Activated naive CD4-positive, alpha-beta T cell treated with anti-CD3 and anti-CD28 coated beads, Interleukin-2, amount 50 U/mL, for 24 hours (primary cell): ENCODE data around the gene CALCR.
"Not testable (repeated sequence)": the region's sequence is repeated elsewhere in the genome, so short reads cannot be mapped to it uniquely, and the experiment has no call there.

ENCODE experiments used
- H3K27ac Mint-ChIP-seq: one replicate; pipeline ENCODE4 v1.8.0; 2021; ENCODE audit warnings: mild to moderate bottlenecking, mixed read lengths
- H3K27me3 Mint-ChIP-seq: one replicate; pipeline ENCODE4 v1.8.0; 2021; ENCODE audit warnings: mixed read lengths
- H3K36me3 Mint-ChIP-seq: one replicate; pipeline ENCODE4 v1.8.0; 2021; ENCODE audit warnings: mixed read lengths
- H3K4me1 Mint-ChIP-seq: one replicate; pipeline ENCODE4 v1.8.0; 2021; ENCODE audit warnings: mixed read lengths
- H3K4me3 Mint-ChIP-seq: one replicate; pipeline ENCODE4 v1.8.0; 2021; ENCODE audit warnings: mild to moderate bottlenecking, mixed read lengths
- H3K9me3 Mint-ChIP-seq: one replicate; pipeline ENCODE4 v1.8.0; 2021; ENCODE audit warnings: mixed read lengths

CALCR gene

DNA sequence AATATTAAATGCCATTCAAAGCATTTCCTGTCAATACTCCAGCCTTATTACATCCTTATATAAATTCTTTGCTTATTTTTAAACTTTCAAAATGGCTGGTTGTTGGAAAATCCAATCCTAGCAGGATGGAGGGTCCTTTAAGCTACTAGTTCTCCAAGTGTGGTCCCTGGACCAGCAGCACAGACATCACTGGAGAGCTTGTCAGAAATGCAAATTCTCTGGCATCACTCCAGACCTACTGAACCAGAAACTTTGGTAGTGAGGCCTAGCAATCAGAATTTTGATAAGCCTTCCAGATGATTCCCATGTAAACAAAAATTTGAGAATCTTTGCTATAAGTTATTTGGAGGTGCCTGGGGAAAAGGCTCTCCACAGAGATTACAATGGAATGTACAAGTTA is 43.8 kb downstream of the CALCR start:
- H3K9me3 Mint-ChIP-seq = no peaks in the 10 kb centered on the region
- no peaks in the 10 kb centered on the region for H3K27me3 Mint-ChIP-seq
- no peak overlapping the region for H3K4me3 Mint-ChIP-seq
- no peaks in the 10 kb centered on the region for H3K4me1 Mint-ChIP-seq
- no peaks in the 10 kb centered on the region for H3K36me3 Mint-ChIP-seq
- H3K27ac Mint-ChIP-seq = no peak overlapping the region

DNA sequence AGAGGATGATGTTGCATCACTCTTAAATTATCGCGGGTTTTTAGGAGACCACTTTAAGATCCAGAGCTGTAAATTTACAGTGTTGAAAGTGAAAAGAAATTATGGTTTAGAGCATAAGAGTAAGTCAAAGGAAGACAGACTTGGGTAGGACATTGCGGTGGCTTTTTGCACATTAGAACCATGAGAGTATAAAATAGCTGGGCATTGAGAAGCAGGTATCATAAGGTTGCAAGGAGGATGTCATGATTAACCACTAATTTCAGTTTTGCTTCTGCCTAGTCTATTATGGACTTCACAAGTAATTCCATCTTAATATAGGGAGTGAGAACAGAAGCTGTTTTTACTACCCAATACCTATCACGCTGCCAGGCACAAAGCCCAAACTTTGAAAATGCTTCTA is 57.7 kb downstream of the CALCR start:
- no peak overlapping the region for H3K27ac Mint-ChIP-seq
- no peaks in the 10 kb centered on the region for H3K27me3 Mint-ChIP-seq
- H3K4me3 Mint-ChIP-seq = no peak overlapping the region
- H3K4me1 Mint-ChIP-seq = no peaks in the 10 kb centered on the region
- no peaks in the 10 kb centered on the region for H3K36me3 Mint-ChIP-seq
- H3K9me3 Mint-ChIP-seq = no peaks in the 10 kb centered on the region

DNA sequence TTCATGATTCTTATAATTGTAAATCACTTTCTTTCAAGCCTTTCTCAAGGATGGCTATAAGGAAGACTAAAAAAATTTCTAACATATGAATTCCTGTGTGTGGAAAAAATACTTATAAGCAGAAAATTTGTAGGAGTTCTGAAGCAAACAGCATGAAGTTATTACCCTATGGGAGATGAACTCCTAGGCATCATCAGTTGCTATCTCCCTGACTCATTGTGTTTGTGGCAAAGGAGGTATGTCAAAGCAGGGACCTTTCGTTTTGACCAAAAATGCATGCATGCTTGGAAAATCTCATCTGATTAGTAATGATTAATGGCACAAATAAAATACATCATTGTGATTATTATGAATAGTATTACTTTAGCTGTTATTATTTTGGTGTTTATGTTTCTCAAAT is 59.4 kb downstream of the CALCR start:
- Mint-ChIP-seq H3K27me3 (no peaks in the 10 kb centered on the region), H3K4me1 (no peaks in the 10 kb centered on the region)

DNA sequence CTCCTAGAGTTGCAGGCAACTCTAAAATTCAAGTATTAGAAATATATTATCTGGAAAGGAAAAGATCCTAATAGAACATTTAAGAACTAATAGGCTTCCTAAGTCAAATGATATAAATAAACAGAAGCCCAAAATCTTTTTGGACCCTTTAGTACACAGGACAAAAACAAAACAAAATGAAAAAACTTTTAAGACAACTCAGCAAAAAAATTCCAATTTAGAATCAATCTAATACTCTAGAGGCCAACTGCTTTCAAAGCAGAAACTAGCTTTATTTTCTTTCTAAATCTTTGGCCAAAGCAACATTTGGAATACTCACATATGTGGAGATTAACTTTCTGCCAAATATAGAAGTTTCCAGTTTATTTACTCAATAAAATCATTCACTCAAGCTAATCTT is 65.2 kb downstream of the CALCR start:
- no peaks in the 10 kb centered on the region for H3K36me3 Mint-ChIP-seq
- no peaks in the 10 kb centered on the region for H3K27me3 Mint-ChIP-seq
- peaks cover 5% of the 10 kb centered on the region for H3K9me3 Mint-ChIP-seq
- H3K4me1 Mint-ChIP-seq = no peaks in the 10 kb centered on the region
- H3K27ac Mint-ChIP-seq = no peak overlapping the region
- H3K4me3 Mint-ChIP-seq = no peak overlapping the region

More for the DNA sequence above, 59.4 kb downstream of the CALCR start:
- no peaks in the 10 kb centered on the region for H3K9me3 Mint-ChIP-seq
- H3K4me3 Mint-ChIP-seq = no peak overlapping the region
- no peaks in the 10 kb centered on the region for H3K36me3 Mint-ChIP-seq
- H3K27ac Mint-ChIP-seq = no peak overlapping the region

DNA sequence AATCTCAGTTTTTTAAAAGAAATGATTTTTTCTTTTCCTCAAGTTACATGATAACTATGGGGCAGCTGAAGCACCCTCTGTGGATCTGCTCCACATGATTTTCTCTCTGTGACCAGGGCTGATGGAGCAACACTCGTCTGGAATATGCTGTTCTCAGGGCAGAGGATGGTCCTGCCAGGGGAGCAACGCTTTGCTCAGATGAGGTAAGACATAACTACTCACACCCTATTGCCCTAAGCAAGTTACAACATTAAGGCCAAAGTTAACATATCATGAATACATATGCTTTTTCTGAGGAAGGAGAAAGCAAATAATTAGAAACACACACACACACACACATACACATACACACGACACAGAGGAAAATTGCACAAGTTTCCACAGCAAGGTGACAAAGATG is 71.4 kb downstream of the CALCR start:
- Mint-ChIP-seq H3K36me3 (no peaks in the 10 kb centered on the region), H3K4me1 (no peaks in the 10 kb centered on the region), H3K27ac (no peak overlapping the region), H3K4me3 (no peak overlapping the region), H3K9me3 (peaks cover 5% of the 10 kb centered on the region), H3K27me3 (no peaks in the 10 kb centered on the region)

DNA sequence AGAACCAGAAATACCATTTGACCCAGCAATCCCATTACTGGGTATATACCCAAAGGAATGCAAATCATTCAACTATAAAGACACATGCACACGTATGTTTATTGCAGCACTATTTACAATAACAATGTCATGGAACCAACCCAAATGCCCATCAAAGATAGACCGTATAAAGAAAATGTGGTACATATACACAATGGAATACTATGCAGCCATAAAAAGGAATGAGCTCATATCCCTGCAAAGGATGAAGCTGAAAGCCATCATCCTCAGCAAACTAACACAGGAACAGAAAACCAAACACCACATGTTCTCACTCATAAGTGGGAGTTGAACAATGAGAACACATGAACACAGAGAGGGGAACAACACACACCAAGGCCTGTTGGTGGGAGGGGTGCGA is 82.7 kb downstream of the CALCR start:
- H3K4me3 Mint-ChIP-seq, H3K4me1 Mint-ChIP-seq, H3K27me3 Mint-ChIP-seq, H3K27ac Mint-ChIP-seq, H3K9me3 Mint-ChIP-seq, H3K36me3 Mint-ChIP-seq: not testable (repeated sequence)

DNA sequence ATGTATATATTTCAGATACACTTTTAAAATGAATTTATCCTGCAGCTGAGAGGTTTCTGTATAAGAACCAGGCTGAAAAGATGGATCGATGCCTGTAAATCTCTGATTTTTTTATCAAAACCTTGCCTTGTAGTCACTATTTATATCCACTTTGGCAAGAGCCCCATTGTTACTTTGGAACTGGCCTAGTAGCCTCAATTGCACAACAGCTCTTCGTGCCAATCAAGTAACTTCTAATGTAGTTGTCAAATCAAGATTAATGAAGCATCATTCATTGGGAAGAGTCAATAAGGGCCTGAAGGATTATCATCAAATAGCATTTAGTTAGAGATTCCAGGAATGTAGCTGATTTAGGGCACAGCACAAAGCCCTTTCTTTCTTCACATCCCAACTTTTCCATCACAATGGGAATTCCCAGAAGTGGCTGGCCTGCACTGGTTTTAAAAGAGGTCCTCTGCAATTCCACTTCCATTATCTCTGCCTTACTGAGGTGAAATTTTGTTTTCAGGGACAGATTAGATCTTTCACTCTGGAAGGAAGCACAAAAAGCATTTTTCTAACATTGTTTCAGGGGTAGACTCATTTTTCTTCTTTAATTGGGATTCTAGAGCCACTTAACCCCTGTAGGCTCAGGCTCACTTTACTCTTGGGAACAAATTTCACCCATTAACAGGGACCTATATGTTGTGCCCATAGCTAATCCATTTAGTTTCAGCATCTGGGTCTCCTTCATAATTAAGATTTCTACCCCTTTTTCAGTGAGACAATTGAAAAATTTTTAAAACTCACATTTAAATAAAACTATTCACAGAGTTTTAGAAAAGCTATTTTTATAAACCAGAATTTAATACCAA is 97.8 kb downstream of the CALCR start:
- Mint-ChIP-seq H3K27ac (no peak overlapping the region), H3K27me3 (peaks cover 3% of the 10 kb centered on the region), H3K4me1 (no peaks in the 10 kb centered on the region)

DNA sequence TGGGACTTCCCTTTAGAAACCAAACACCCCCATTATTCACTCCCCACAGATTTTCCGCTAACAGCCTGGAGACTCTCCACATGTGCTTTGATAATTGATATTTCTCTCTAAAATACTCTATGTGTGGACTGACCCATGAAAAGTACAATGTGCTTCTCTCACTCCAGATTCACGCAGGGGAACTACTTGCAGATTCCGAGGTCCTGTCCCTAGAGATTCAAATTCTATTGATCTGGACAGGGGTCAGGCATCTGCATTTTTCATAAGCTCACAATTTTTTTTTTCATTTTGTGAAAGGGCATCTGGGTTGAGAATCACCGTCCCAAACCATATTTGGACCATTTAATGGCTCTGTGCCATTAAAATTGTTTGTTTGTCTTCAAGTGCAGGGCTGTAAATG is 98.7 kb downstream of the CALCR start:
- Mint-ChIP-seq H3K27ac (no peak overlapping the region), H3K36me3 (no peaks in the 10 kb centered on the region), H3K9me3 (no peaks in the 10 kb centered on the region), H3K4me1 (no peaks in the 10 kb centered on the region), H3K4me3 (no peak overlapping the region), H3K27me3 (peaks cover 3% of the 10 kb centered on the region)

More for the DNA sequence above, 97.8 kb downstream of the CALCR start:
- H3K9me3 Mint-ChIP-seq = no peaks in the 10 kb centered on the region
- no peak overlapping the region for H3K4me3 Mint-ChIP-seq
- no peaks in the 10 kb centered on the region for H3K36me3 Mint-ChIP-seq

DNA sequence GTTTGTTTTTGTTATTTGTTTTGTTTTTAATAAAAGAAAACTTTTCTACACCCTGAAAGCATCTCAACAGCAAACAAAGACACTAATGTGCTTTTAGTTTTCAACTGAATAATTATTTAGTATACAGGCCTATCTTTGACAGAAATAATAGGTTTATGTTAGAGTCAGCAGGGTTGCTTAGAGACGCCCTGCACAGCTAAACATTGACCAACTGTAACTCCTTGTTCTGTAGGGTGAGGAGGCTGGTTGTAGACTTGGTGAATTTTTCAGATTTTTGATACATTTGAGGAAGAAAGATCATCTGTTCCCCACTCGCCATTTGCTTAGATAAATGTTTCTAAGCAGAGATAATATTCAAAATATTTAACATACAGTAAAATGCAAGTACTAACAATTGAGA is 103.1 kb downstream of the CALCR start:
- H3K27ac Mint-ChIP-seq = no peak overlapping the region
- H3K4me3 Mint-ChIP-seq = no peak overlapping the region
- H3K4me1 Mint-ChIP-seq = no peaks in the 10 kb centered on the region
- no peaks in the 10 kb centered on the region for H3K27me3 Mint-ChIP-seq
- H3K9me3 Mint-ChIP-seq = no peaks in the 10 kb centered on the region
- H3K36me3 Mint-ChIP-seq = no peaks in the 10 kb centered on the region

DNA sequence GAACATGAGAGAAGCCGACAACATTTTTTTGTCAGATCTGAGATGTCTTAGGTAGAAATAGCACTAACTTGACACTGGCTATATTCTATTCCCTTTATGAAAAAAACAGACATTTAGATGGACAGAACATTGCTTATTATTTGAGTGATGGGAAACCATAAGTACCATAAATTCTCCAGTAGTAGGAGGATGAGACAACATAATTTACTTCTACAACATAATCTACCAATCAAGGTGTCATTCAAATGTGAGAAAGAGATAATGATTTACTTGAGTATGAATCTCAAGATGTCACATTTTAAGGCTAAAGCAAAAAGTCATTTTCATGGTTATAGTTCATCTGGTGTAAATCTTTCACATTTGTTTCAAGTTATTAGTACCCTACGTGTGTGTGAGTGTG is 110.8 kb downstream of the CALCR start:
- Mint-ChIP-seq H3K36me3 (no peaks in the 10 kb centered on the region), H3K27me3 (peaks cover 4% of the 10 kb centered on the region), H3K4me1 (no peaks in the 10 kb centered on the region), H3K27ac (no peak overlapping the region), H3K9me3 (no peaks in the 10 kb centered on the region), H3K4me3 (no peak overlapping the region)

DNA sequence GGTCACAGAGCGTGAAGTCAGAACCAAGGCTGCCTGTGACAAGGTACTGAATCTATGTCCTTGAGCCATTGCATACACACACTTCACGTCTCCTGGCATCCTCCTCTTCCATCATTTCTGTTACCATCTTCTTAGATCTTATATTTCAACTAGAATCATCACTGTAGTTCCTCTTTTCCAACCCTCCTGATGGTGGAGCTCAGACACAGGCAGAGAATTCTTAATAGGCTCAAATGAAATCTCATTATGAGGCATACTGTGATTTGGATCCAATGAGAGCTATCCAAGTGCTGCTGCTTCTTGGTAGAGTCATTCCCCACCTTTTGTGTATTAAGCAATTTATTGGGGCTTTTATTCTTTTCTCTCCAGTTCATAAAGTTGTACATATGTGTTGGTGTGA is 113.2 kb downstream of the CALCR start:
- H3K27me3 Mint-ChIP-seq = peaks cover 4% of the 10 kb centered on the region
- H3K36me3 Mint-ChIP-seq = no peaks in the 10 kb centered on the region
- H3K27ac Mint-ChIP-seq = no peak overlapping the region
- H3K9me3 Mint-ChIP-seq = no peaks in the 10 kb centered on the region
- H3K4me1 Mint-ChIP-seq = no peaks in the 10 kb centered on the region
- H3K4me3 Mint-ChIP-seq = no peak overlapping the region

DNA sequence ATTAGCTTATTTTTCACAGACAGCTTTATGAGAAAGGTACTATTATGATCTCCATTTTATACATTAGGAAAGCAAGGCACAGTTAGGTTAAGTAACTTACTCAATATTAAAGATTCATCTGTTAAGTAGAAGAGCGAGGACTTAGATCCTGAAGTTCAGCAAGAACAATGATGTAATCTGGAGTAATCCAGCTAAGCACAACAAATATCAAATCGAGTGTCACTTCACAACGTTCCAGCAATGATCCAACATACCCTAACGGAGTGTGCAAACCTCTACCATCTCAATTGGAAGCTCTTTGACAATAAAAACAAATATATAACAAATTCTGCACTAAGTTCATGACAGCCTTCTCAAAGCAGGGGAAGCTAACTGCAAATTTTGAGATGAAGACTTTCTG is 121.3 kb downstream of the CALCR start:
- Mint-ChIP-seq H3K4me1 (no peaks in the 10 kb centered on the region), H3K36me3 (no peaks in the 10 kb centered on the region), H3K27me3 (peaks cover 2% of the 10 kb centered on the region), H3K9me3 (no peaks in the 10 kb centered on the region), H3K27ac (no peak overlapping the region), H3K4me3 (no peak overlapping the region)

DNA sequence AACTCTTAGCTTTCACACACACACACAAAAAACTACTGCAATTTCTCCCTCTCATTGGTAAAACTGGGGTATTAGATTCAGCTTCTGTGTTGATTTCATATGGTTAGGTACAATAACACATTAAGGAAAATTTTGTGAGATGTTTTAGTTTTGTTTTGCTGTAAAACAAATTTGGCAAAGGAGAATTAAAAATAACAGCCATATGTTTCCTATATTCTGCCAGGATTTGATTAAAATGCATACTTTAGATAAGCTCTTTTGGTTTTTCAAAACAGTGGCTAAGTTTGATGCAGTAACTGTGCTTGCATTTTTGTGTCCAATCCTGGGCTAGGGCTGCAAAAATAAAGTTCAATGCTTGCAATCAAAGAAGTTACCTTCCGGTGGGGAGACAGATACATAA is 126.3 kb downstream of the CALCR start:
- Mint-ChIP-seq H3K9me3 (no peaks in the 10 kb centered on the region), H3K27ac (no peak overlapping the region), H3K4me3 (no peak overlapping the region), H3K4me1 (no peaks in the 10 kb centered on the region), H3K27me3 (no peaks in the 10 kb centered on the region), H3K36me3 (no peaks in the 10 kb centered on the region)

DNA sequence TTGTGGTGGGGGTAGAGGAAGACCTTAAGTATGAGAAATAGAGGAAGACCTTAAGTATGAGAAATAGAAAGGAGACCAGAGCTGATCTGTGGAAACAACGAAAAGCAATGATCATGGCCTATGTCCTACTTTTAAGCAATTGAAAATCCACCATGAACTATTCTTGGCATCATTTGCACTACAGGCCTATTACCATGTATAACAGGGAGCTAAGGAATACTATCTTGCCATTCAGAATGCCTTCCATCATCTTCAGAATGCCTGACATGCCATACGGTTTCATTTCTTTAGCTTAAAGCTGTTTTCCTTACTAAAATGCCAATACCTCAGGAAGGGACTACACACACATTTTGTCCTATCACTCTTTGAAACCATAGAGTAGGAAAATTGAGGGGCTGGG is 127.0 kb downstream of the CALCR start:
- Mint-ChIP-seq H3K27me3 (no peaks in the 10 kb centered on the region), H3K27ac (no peak overlapping the region), H3K9me3 (no peaks in the 10 kb centered on the region), H3K4me1 (no peaks in the 10 kb centered on the region), H3K36me3 (no peaks in the 10 kb centered on the region), H3K4me3 (no peak overlapping the region)

DNA sequence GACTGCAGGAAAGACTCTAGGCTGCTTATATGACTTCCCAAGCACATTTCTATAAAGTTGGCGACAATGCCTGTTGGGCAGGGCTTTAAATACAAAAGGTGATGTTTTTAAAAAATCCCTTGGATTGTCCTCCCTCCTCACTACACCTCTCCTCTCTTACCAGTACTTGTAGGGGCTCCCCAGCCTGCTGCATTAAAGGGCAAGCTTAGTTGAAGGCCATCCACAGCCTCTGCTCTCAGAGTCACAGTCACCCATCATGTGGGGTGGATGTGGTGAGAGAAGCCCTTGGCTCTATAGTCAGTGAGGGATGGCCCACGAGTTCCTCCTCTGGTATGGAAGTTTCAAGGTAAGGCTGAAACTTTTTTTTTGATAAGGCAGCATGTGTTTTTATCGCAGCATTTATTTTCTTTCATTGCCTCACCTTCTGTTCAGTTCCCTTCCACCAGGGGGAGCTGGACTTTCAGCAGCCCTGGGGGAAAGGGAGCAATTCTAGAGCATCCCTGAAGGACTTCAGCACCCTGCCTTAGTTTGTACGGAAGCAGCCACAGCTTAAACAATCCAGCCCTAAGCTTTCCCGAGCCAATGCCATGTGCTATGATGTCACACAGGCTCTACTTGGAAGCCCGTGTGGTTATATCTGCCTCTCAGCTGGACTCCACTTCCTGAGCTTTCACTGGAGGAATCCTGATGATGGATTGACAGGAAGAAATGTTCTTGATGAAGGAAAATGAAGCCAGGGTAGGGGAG is 131.9 kb downstream of the CALCR start:
- Mint-ChIP-seq H3K4me1 (no peaks in the 10 kb centered on the region), H3K9me3 (no peaks in the 10 kb centered on the region), H3K27ac (no peak overlapping the region), H3K27me3 (peaks cover 2% of the 10 kb centered on the region), H3K36me3 (no peaks in the 10 kb centered on the region), H3K4me3 (no peak overlapping the region)

DNA sequence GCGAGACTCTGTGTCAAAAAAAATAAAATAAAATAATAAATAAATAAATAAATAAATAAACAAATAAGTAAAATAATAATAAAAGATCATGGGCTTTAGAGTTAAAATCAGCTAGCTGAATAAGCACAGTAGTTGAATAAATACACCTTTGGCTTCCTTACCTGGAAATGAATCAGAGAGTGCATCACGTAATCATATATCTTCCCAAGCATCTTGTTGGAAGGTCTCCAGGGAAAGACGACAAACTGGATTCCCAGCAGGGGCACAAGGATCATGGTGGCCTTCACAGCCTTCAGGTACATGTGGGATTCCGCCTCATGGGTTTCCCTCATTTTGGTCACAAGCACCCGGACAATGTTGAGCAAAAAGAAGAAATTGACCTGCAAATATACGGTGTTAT is 138.7 kb downstream of the CALCR start:
- Mint-ChIP-seq H3K27ac (no peak overlapping the region), H3K9me3 (no peaks in the 10 kb centered on the region), H3K36me3 (no peaks in the 10 kb centered on the region), H3K4me3 (no peak overlapping the region), H3K4me1 (no peaks in the 10 kb centered on the region), H3K27me3 (peaks cover 2% of the 10 kb centered on the region)
